Middle frontal gyrus (tissue), 1 donor: Measurements from ENCODE around the gene MINDY4.

Experiments used
- DNase-seq: peaks from one replicate; pipeline ENCODE4 v3.0.0-alpha.2; 2015; ENCODE audit warnings: low spot score; ENCODE audit errors: extremely low spot score

Gene MINDY4

DNA sequence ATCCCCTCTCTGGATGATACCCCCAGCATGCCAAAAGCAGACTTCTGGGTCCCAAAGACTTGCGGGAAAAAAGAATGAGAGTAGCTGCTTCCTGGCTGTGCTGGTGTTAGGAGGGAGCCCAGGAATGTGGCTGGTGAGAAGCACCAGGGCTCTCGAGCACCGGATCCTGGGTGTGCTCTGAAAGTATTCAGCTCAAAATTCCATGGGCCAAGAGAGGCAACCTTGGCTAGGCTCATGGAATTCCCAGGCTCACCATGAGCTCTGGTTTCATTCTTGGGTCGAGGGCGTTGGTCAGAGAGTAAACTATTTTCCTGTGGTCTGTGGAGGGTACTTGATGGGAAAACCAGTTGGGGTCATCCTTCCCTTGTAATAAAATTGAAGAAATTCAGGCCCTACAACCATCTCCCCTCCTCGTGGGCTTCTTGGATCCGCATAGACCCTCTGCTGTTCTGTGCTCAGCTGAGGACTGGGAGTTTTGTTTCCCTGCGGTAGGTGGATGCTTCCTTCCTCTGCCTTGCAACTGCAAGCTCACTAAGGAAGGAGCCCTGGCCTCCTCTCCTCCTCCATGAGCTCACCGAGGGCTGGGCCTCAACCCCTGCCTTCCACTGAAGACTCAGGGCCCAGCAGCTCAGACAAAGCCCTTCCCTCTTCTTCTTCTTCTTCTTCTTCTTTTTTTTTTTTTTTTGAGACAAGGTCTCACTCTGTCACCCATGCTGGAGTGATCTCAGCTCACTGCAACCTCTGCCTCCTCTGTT lies 106.0 kb downstream of the MINDY4 start:
- no peak for DNase-seq

DNA sequence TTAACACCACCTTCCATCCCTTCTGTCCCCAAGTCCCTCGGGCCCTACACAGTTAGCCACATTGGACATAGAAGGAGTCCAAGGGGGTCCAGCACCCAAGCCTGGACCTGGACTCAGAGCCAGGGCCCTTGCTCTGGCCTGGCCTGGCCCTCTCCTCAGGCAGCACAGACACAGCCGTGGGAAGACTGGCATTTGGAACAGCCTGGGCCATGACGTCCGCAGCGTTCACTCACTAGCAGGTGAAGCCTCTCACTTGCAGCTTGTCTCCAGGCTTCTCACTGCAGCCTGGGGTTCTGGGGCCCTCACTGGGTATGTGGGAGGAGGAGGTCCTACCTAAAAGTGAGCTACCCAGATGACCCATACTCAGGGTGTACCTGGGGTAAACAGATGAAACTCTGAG lies 106.8 kb downstream of the MINDY4 start:
- no peak for DNase-seq

DNA sequence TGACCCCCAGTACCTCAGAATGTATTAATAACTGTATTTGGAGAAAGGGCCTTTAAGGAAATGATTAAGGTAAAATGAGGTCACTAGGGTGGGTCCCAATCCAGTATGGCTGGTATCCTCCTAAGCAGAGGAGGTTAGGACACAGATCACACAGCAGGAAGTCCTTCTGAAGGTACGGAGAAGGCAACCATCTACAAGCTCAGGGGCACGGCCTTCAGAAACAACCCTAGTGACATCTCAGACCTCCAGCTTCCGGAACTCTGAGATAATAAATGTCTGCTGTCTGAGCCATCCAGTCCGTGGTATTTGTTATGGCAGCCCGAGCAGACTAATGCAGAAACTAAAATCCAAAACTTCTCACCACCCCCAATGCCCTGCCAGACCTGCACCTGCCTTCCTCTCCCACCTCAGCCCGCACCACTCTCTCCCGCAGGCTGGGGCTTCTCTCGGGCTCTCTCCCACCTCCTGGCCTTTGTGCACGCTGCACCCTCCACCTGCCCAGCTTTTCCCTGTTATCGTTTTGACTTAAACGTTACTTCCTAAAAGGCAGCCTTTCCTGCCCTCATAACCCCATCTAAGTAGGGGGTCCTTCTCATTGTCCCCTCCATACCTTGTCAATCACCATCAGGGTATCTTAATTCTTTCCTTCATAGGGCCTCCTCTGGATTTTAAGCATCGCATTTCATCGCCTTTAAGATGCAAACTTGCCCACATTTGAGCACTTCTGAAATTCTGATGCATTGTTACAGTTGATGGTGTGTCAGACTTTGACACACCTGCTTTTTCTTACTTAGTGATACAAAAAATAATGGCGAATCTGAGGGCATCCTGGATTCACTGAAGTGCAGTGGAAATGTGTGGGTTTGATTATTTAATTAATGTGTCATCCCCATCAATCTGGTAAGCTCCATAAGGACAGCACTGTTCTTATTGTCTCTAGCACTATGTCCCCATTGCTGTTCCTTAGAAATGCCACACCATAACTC lies 108.2 kb downstream of the MINDY4 start:
- no peak for DNase-seq

DNA sequence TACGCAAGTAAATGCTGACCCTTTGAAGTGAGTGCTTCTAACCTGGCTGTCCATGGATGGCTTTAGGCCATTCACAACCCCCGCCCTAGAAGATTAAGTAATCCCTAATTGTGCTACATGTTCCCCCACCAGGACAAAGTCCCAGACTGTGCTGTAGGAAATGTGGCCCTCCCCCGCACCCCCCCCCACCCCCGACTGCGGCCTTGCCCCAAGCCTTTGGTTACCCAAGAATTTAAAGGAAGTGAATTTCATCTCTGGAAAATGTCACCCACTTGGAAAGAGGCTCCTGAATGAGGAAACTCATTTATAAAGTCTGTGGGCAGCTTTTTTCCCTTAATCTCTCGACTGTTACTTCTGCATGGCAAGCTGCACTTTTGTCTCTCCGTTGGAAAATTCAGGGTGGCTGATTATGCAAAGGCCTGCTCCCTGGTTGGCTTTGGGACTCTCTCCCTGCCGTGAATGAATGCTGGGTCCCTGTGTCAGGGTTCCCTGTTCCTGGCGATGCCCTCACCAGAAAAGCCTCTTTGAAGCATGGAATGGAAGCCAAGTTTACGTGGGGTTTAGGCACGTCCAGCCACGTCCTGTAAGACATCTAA lies 109.0 kb downstream of the MINDY4 start:
- DNase-seq, result no peak

DNA sequence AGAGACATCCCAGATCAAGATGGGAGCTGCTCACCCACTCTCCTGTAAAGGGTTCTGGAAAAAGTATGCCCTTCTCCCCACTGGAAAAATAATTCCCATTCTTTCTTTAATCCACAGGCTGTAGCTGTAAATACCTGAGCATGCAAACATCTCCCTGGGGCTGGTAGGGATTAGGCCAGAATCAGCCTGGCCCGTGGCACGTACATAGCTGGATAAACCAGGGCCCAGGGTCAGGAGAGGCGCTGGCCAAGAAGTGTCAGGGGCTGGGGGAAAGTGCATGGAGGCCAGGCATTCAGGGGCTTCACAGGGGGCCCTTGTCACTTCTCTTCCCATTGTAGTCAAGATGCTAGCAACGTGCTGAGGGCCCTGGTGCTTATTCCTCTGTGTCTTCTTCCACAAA lies 109.7 kb downstream of the MINDY4 start:
- no peak for DNase-seq

DNA sequence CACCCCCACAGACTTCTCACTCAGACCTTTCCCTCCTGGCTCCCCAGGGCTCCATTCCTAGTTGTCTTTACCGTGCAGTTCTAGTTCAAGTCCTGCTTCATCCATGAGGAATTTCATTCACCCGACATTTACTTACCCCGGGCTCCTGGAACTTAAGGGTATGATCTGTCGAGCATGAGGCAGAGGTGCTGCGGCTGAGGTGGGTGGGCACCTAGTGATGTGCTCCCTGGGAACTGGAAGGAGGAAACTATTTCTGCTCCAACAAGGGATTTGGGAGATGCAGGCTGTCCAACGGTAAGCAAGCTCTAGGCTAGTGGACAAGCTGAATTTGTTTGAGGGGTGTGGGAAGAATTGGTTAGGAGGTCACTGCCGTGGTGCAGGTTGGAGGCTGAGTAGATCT lies 110.2 kb downstream of the MINDY4 start:
- DNase-seq, result no peak

DNA sequence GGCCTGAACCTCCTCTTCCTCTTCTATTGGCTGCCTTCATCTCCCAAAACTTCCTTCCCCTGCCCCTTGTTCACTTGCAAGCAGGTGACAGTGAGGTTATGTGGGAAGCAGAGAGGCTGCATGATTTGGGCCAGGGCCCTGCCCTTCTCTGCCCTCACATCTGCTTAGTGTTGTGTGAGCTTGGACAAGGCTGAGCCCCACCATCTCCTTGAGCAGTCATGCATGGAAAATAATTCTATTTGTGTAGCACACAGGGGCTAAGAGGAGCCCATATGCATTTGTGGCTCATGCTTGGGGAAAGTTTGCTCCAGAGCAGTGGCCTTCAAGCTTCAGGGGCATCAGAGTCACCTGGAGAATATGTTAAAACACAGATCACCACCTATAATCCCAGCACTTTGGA lies 113.7 kb downstream of the MINDY4 start:
- DNase-seq, result no peak

DNA sequence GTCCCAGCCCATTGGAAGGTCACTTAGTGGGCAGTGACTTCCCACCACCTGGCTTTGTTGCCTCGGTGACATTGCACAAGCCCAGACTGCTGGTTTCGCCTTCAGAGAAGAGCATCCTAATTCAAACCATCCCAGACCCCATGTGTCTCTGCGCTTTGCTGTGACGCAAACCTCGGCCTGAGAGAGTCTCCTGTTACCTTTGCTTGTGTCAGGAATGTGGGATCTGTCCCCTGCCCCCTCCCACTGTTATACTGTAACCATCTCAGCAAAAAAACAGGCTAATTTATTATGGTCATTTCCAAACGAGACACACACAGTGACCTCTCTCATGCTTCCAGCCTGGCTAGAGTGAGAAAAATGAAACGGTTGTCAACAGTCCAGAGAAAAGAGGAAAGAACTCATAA lies 115.4 kb downstream of the MINDY4 start:
- no peak for DNase-seq

DNA sequence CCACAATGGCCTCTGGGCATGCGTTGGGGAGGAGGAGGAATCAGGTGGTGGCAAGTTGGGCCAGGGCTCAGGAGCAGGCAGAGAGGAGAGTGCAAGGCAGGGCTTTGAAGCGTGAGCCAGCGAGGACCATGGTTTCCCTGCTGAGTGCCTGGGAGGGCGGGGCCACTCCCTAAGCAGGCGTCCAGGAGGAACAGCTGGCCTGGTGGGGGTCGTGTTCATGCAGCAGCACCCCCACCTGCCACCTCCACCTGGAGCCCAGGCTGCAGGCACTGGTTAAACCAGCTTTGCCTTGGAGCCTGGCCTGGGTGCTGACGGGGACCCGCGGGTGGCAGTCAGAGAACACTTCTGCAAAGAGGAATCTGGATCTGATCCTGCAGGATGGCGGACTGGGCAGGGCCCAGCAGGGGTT lies 116.3 kb downstream of the MINDY4 start:
- no peak for DNase-seq

DNA sequence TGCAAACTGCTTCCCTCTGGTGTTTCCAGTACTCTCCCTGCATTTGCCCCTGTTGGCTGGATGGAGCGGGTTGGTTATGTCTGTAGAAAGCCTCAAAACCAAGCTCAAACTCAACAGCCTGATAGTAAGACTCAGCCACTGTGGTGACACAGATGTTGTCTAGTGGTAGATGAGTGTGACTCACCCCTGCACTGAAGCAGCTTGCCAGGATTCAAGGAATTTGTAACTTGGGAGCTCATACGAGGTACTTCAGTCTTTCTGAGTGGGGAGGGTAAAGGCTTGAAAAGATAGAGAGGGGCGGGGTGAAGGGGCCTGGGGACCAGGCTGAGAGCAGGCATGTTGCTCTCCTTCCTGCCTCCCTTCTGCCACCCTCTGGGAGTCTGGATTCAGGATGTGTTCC lies 117.5 kb downstream of the MINDY4 start:
- DNase-seq, result no peak

DNA sequence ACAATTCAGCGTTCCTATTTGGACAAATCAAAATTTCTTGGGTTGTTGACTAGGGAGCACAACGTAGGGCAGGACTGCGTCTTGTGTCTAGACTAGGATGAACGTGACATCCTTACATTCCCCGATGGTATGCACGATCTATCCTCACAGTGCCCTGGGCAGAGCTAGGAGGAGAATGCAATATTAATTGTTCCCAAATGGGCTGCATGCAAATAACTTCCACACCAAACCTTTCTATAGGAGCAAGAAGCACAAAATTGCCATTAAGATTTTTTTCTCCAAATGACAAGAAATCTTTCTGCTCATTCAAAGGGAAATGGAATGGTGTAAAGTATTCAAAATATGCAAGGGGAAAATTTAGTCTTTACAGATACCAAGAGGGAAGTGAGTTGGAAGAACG lies 119.0 kb downstream of the MINDY4 start:
- DNase-seq, result no peak

DNA sequence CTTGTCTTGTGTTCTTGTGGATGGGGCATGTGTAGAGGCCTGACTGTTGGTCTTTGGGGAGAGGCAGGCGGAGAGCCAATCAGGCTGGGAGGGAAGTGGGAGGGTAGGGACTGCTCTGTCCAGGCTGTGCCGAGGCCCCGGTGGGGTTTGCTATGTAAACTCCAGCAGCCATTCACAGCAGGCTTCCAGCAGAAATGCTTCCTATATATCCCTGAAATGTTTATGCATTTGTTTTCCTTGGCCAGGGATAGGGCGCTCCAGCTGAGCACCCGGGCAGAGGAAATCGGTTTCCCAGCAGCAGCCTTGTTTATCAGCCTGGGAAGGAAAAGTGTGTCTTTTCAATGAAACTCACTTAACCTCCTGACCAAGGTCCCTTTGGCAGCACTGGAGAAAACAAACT lies 122.1 kb downstream of the MINDY4 start:
- no peak for DNase-seq

DNA sequence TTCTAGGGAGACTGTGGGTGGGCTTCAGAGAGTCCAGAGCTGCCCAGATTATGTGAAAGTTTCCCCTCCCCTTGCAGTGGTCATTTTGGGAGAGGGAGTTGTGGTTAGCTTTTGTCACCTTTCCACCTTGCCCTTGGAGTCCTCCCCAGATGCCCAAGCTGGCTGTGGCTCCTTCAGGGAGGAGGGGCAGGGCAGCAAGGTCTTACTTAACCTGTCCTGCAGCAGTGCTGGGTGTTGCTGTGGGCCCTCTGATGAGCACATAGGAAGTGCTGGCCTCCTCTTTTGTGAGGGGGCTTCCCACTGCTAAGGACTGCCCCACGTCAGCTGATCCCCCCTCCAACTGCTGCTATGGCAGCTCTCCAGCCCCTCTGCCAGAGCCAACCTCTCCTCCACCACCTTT lies 122.8 kb downstream of the MINDY4 start:
- no peak for DNase-seq

DNA sequence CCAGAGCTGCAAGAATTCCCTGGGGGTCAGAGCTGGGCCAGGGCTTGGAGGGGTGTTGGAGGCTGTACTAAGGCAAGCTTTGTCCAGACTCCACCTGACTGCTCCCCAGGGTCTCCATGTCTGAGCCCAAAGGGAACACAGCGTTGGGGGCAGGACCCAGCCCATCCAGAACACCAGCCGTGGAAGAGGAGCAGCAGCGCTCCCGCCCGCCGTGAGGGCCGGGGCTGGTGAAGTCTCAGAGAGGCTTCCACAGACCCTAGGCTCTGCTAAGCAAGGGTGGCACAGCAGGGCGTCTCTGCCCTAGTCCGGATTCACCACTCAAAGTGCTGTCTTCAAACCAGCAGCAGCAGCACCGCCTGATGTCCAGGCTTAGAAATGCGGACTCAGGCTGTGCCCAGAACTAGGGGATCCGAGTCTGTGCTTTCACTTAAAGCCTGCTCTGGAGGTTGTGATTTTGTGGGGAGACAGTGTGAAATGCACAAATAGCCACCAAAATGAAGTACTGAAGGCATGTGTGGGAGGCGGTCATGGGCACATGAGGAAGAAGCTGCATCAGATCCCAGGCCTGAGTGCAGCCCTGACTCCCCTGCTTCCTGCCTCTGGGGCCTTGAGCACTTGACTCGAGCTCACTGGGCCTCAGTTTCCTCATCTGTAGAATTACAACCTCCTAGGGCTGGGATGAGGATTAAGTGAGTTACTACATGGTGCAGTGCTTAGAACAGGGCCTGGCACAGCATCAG lies 123.8 kb downstream of the MINDY4 start:
- no peak for DNase-seq

DNA sequence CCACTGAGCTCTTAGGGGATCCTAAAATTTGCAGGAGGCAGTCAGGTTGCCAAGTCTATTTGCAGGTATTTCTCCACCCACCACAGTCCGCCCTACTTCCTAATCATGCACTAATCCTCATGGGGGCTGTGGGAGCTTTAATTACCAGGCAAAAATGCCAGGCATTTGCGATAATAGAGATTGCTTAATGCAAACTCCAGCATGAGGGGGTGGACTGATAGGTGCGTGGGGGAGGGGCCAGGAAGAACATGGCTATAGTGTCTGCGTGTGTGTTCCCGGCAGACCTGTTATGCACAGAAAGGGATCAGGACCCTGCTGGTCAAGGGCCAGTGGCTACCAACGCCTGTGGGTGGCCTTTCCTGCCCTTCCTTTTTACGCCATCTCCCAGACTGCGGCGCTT lies 124.8 kb downstream of the MINDY4 start:
- DNase-seq, result no peak

DNA sequence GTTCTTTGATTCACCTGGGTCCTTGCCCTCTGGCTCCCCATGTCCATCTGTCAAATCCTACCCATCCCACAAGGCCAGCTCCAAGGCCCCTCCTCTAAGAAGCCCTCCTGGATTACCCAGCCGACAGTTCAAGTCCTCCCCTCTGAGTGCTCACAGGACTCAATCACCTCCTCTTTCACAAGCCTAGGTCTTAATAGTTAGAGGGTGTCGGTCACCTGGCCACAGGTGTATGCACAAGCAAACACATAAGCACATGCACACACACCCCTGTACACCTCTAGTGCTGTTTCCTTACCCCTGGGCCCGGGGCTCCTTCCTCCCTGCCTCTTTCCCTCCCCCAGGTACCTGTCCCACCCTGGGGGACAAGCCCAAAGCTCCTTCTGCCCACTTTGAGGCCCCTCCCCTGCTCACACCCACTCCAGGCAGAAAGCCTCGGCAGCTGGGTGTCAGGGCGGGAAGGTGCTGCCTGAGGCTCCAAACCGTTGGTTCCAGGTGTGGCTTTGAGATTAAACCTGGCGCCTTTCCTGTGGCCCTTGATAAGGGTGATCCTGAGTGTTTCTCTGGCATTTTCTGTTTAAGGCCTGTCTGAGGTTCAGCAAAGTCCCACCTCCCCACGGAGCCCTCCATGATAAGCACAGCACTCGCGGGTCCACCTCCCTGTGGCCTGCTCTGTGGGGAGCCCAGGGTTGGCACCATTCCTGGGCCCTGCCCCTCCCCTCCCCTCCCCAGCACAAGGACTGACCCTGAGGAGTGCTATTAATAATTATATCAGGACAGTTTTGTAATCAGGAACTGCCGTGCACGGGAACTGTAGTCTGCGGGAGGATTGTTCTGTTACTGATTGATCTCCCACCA lies 125.8 kb downstream of the MINDY4 start:
- DNase-seq, result no peak

DNA sequence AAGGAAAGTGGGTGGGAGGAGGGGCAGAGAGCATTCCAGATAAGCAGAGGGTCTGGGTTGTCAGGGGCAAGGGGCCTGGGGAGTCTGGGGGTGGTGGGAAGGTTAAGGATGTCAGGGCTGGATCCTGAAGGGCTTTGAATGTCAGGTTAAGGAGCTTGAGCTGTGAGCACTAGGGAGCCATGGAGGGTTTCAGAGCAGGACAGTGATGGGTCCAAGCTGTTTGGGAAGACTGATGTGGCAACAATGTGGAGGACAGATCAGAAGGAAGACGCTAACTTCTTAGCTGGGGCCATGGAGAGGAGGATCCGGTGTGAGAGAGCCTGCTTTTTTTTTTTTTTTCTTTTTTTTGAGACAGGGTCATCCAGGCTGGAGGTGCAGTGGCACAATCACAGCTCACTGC lies 126.6 kb downstream of the MINDY4 start:
- DNase-seq, result no peak

DNA sequence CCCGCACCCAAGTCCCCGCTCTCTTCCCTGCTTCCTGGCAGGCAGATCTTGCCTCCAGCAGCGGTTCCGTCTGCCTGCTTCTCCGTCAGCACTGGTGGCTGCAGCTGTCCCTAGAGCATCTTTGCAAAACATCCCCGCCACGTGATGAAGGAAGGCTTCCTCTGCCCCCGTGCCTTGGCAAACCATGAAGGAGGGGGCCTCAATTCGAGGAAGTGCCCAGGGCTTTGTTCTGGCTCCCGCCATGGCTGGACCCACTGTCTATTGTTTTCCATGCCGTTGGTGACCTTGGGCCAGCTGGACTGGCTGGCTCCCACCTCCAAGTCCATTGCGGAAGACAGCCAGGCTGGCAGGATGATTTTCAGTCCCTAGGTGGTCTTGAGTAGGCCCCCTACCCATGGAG lies 127.2 kb downstream of the MINDY4 start:
- DNase-seq, result no peak

DNA sequence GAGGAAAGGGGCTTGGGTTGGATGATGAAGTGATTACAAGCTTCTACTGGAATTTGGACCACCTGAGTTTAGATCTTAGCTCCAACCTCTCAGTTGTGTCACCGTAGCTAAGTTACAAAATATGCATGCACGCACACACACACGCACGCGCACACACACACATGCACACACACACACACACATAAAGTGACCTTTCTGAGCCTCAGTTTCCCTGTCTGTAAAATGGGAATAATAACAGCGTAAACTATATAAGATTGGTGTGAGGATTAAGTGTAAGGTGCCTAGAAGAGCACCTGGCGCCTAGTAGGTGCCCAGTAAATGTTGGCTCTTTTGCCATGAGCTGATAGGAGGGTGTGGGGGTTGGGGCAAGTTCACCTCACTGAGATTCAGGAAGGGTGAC lies 127.8 kb downstream of the MINDY4 start:
- no peak for DNase-seq

DNA sequence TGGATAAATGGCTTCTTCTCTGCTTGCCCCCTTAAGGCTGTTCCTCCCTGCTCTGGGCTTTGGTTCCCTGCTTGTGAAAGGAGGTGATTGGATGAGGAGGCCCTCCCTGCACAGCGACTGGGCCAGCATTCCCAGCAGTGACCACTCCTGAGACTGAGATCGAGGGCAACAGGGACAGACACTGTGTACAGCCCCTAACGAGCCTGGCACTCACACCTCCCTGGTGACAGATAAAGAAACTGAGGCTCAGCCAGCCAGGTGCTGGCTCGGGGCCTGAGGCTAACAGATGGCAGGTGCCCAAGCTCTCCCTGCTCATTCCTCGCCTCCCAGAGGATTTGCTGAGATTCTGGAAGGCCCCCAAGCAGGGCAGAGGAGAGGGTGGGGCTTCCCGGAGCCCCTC lies 128.4 kb downstream of the MINDY4 start:
- no peak for DNase-seq

DNA sequence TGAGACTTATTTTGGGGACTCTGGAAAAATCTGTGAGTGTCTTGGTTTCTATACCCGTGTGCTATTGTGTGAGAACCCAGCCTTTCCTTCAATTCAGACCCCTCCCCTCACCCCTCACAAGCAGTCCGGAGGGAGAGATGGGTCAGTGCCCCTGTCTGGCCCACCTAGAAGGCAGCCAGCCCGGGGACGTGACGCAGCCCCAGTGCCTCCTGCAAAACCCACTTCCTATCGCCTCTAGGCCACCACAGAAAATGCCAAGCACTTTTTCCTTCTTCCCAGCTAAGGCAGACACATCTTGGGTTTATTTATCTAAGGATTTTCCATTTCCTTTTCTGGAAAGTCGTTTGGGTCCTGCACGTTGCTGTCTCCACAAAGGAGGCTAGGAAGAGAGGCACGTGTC lies 128.8 kb downstream of the MINDY4 start:
- no peak for DNase-seq
